GM18519 (cell line): ENCODE measurements around the gene RNH1.

Experiments used
- ATAC-seq: cut with Tn5 transposase; IDR thresholded peaks from one replicate; pipeline ENCODE4 v1.9.1; 2021; ENCODE audit warnings: mild to moderate bottlenecking, moderate library complexity; ENCODE audit not compliant: unreplicated experiment, low FRiP score

RNH1 gene

DNA sequence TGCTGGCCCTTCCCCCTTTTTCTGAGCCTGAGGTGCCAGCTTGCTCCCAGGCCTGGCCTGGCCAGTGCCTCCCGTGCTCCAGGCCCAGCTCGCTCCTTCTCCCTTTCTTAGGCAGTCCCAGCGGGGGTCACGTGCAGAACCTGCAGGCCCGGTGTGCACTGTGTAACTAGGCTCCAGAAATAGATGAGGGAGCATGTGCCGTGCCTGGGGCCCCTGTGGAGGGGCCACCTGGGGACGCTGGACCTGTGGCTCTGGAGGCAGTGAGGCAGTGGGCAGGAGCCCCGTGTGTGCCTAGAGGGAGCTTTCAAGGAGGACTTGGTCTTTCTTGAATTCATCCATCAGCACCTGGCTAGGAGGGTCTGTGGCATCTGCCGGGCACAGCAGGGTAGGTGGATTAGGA is 45.4 kb downstream of the RNH1 start:
- ATAC-seq: no peak

DNA sequence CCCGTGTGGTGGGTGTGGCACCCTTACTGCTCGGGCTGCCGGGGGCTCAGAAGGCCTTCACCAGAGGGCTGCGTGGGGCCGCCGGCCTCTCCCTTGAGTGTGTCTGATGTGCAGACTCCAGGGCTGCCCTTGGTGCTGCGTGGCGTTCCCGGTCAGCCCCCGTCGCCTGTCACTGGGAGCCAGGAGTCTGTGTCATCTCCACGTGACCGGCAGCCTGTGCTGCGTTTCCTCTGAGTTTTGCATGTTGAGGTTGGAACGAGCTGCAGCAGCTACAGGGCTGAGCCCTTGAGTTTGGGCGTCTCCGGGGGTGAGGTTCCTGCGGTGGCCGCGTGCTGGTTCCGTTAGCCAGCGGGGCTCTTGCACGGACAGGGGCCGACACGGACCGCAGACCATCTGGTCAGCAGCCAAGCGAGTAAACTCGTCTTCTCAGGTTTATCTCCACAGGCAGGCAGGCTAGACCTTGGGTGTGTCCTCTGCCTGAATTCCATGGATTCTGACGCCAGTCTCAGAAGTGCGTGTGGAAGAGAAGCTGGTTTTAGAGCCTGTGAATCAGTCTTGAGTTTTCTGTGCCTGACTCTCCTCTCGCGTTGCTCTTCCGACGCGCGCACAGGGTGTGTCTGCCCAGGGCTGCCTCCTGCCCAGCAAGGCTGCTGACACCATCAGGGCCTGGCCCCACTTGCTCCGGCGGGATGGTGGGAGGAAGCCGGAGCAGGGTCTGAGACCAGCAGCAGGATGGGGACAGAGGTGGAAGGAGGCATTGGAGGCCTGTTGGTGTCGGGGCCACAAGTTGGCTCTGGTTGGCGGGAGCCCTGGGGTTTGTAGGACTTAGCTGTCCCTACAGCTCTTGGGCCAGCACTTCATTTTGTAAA is 46.5 kb downstream of the RNH1 start:
- no peak for ATAC-seq

DNA sequence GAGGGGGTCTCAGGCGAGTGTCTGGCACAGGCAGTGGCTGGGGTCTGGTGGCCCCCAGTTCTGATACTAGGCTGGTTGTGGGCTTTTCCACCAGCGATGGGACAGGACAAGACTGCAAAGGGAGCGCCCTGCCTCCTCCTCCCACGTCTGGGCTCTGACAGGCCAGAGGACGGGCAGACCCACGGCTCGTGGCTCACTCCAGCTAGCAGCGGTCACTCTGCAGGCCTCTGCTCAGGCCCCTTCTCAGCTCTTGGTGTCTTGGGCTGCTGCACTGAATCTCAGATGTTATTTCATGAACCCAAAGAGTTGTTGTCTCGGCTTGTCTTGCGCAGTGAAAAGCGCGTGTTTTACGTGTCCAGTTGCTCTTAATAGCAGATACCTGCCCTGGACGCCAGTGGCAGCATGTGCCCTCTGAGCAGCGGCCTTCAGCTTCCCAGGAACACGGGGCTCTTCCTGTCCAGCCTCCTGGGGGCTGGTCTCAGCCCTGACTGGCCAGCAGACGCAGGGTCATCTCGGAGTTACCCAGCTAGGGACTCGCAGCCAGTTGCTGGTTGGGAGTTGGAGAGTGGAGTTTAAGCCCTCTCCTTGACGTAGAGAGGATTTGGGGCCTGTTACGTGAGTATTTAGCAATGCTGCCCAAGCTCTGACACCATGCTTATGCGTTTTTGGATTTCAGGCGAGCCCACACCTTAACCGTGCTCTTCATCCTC is 47.4 kb downstream of the RNH1 start:
- no peak for ATAC-seq

DNA sequence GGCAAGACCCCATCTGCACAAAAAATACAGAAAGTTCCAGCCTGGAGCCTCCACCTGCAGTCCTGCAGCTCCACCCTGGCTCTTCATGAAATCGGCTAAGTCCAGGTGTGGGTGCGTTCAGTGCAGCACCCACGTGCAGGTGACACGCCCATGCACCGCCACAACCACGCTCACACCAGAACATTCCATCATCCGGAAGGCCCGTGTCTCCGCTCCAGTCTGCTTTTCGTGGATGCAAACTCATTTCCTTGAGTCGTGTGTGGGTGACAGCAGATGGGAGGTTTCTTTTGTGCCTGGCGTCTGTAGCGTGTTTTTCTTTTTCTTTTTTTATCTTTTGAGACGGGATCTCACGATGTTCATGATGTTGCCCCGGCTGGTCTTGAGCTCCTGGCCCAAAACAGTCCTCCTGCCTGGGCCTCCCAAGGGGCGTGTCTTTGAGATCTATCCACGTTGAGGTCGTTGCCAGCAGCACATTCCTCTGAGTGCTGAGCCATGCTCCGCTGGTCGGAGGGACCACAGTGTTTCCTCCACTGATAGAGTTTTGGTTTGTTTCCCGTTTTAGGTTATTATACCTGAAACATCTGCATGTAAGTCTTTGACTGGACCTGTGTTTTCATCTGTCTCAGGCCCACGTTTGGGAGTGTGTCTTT is 49.8 kb downstream of the RNH1 start:
- ATAC-seq: no peak

GRCh38 chr11:456533-456932 is 50.5 kb downstream of the RNH1 start:
- no peak for ATAC-seq

DNA sequence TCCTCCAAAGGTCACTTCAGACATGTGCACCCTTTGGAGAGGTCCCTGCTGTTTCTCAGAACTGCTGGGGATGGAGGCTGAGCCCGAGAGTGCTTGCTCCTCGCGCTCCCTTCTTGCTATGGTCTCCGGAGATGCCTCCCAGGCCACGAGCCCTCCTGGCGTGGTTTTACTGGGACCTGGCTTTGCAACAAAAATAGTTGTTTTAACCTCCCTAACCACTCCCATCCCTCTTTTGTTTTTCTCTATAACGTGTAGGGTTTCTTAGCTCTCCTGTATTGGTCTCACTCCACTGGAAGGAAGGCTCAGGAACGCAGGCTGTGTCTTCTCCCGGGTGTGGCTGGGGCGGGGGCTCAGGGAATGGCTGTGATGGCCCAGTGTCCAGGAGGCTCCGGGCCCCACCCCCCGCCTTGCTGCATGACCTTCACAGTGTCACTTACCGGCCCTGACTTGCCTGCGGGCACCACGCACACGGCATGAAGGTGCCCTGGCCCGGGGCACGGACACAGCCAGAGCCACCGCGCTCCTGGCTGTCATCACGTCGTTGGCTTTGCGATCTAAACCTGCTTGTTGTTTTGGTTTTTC is 51.4 kb downstream of the RNH1 start:
- ATAC-seq: no peak

DNA sequence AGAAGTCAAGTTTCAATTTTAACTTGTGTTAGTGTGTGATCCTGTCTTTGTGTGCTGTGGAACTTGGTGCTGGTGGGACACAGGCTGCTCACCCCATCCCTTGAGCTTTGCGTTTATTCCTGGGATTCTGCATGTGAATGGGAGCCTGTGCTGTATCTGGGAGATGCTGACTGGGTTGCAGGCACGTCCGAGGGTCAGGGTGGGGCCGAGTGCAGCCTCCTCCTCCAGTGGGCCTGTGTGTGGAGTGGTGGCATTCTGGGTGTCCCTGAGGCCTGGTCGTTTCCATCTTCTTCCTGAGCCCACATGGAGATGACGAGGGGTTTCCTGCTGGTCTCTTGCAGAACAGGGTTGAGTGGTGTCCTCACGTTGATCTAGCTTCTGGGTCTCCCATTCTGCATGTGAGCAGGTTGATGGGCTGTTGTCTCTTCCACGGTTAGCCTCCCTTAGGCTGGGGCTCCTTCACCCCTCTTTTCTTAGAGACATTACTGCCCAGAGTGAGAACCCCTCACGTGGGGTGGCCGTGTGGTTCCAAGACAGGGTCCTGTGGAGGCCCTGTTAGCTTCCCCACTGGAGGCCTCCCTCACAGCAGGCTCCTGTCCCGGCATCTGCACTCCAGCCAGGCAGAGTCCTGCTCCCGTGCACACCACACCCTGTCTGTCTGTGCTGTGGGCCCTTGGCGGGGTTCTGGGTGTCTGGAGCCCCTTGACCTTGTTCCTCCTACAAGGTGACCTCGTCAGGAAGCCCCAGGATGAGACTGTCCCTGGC is 52.1 kb downstream of the RNH1 start:
- no peak for ATAC-seq

- no peak for ATAC-seq
Measured at GRCh38 chr11:454043-454442, 53.0 kb downstream of the RNH1 start.

DNA sequence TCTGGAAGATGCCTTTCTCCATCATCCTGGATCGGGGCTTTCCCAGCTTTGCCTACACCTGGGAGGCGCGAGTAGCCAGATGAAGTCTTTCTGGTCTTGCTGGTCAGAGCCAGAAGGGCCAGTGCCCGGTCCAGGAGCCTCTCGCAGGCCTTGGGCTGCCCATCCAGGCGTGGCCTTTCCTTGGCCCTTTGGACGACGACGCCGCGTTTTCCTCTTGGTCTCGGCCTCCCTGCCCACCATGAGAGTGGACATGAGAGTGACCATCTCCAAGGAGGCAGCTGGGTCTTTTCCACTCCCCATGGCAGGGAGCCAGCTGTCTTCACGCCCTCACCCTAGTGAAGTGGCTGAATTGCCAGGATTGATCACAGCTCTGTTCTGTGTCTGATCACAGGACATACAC is 53.5 kb downstream of the RNH1 start:
- no peak for ATAC-seq

DNA sequence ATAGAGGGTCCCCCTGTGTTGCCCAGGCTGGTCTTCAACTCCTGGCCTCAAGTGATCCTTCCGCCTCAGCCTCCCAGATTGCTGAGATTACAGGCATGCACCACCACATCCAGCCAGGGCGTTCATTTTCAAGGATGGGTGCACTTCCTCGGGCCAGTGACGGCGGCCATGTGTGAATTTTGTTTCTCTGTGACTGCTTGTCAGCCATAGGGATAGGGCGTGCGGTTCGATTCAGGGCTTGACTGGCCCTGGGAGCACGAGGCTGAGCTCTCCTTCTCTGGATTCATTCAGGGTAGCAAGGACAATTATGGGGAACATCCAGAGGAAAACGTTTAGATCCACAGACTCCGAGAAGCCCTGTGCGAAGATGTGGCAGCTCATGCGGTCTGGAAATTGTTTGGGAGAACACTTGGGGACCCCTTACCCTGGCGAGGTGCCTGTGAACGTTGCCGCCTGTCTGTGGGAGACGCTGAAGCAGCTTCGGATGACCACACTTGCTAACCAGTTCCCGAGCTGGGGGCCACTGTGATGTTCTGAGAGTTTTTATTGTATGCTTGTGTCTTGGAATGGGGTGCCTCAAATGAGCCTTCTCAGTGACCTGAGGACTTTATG is 54.0 kb downstream of the RNH1 start:
- no peak for ATAC-seq

- ATAC-seq: no peak
Measured at GRCh38 chr11:452203-452744, 54.8 kb downstream of the RNH1 start.

DNA sequence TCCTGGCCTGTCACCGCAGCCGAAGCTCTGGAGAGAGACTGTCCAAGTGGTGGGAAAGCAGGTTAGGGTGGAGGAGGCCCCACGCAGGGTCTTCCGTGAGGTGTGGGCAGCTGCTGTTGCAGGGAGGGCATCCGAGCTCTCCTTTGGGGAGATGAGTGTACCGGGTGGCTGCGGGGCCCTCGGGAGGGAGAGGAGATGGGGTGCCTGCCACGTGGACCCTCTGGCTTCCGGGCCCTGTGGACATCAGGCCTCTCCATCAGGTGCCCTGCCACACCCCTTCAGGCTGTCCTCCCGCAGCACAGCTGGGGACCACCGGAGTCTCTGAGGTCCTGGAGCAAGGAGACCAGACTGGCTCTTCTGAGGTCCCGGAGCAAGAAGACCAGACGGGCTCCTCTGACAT is 55.3 kb downstream of the RNH1 start:
- no peak for ATAC-seq

DNA sequence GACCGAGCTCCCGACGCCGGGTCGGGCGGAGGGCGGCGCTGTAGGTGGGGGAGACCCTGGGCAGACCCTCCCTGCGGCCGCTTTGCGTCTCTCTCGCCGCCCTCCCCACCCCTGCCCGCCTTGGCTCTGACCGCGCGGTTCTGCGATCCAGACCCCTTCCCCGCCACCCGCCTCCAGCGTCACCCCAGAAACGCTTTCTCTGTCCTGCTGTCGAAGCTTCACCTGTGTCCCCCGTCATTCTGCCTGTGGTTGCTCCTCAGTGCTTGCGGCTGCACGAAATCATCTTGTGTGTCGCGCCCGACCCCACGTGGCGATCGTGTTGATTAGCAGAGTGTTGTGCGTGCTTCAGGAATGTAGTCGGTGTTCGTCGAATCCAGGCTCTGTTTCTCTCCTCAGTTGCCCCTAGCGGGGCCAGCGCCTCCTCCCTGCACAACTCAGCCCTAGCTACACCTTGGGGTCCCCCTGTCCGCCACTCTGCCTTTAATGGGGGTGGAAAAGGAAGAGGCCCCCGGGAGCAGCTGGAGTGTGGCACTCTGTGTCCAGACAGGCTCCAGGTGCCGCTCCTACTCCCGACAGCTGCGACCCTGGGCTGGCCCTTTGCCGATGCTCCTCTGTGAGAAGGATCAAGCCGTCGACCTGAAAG is 56.1 kb downstream of the RNH1 start:
- no peak for ATAC-seq

- ATAC-seq: peak; percentile 42
Measured at GRCh38 chr11:449889-450808, 56.9 kb downstream of the RNH1 start, which contains the start of gene PTDSS2. Gene PTDSS2, plus strand, starts transcription at chr11:450279. Its CDS starts 177 bp downstream, at chr11:450456.

- peak; percentile 41 for ATAC-seq
Measured at GRCh38 chr11:447923-448731, 58.9 kb downstream of the RNH1 start.

GRCh38 chr11:446891-447290 is 60.2 kb downstream of the RNH1 start:
- no peak for ATAC-seq
